Osteocyte (in vitro differentiated cells): ENCODE measurements around the gene EFNB2. TPM values are rescaled to one million over a fixed set of nuclear protein-coding genes. Genes with fewer than 3 reads are reported as not detected.

Source experiments
- DNase-seq: peaks from one replicate; pipeline ENCODE4 v3.0.0; 2021; ENCODE audit warnings: mixed read lengths; ENCODE audit not compliant: unreplicated experiment; ENCODE audit errors: extremely low spot score
- H3K27ac Mint-ChIP-seq: one replicate; pipeline ENCODE4 v1.8.0; 2021; ENCODE audit warnings: mild to moderate bottlenecking, mixed read lengths; ENCODE audit not compliant: unreplicated experiment
- H3K27me3 Mint-ChIP-seq: one replicate; pipeline ENCODE4 v1.8.0; 2021; ENCODE audit warnings: mixed read lengths; ENCODE audit not compliant: unreplicated experiment
- H3K36me3 Mint-ChIP-seq: one replicate; pipeline ENCODE4 v1.8.0; 2021; ENCODE audit warnings: mixed read lengths; ENCODE audit not compliant: unreplicated experiment
- H3K4me1 Mint-ChIP-seq: one replicate; pipeline ENCODE4 v1.8.0; 2021; ENCODE audit warnings: mixed read lengths; ENCODE audit not compliant: unreplicated experiment
- H3K4me3 Mint-ChIP-seq: one replicate; pipeline ENCODE4 v1.8.0; 2021; ENCODE audit warnings: mild to moderate bottlenecking, moderate library complexity, mixed read lengths; ENCODE audit not compliant: unreplicated experiment
- H3K9me3 Mint-ChIP-seq: one replicate; pipeline ENCODE4 v1.8.0; 2021; ENCODE audit warnings: mixed read lengths; ENCODE audit not compliant: unreplicated experiment
- CTCF ChIP-seq: fragments of 200-600 bp; sonication (generic); IDR thresholded peaks from 2 replicates; pipeline ENCODE4 v1.5.0; 2021; ENCODE audit warnings: antibody characterized with exemption, mild to moderate bottlenecking, moderate library complexity
- long read RNA-seq: library from polyadenylated mRNA; unstranded; transcript quantifications from one replicate; pipeline ENCODE4 v2.0.0, GENCODE V29; 2021
- total RNA-seq: library from RNA; stranded (reverse); gene quantifications from 2 replicates; pipeline ENCODE4 v1.2.1, GENCODE V29; 2021

EFNB2 gene
- total RNA-seq: 49.2 and 50.0 TPM in 2 replicates
- long read RNA-seq, full-length matches to known transcripts: 8 of 31 reads
- long read RNA-seq, partial matches to known transcripts: 2 of 31 reads
- long read RNA-seq, other reads (novel, unspliced or antisense): 21 of 31 reads

DNA sequence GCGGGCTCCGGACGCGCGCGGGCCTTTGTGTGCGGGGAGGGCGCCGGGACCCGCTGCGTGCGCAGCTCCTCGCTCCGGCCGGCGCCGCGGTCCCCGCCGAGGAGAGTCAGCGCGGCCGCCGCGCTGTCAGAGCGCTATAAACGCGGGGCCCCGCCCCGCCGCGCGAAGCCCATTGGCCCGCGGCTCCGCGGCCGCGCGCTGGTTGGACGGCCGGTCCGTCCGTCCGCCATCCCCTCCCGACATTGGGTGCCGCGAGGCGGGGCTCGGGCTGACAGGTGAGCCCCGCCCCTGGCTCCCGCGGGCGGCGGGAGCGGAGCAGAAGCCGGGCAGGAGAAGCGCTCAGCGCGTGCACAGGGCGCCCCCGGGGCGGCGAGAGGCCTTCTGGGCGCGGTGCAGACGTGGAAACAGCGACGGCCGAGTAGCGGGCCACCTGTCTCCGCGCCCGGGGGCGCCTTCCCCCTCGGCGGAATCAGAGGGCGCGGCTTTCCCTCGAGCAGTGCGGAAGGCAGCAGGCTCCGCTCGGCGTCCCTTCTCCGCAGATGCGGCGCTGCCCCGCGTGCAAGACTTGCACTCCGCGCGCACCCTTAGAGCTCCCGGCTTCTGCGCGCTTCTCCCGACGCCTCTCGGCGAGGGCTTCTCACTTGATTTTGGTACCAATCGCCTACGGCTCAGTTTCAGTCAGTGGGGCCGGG lies at the start of gene EFNB2:
Gene EFNB2 (minus strand): TSS at position 111 of the 692 bp plus-strand sequence. CDS start 698 bp downstream, outside the sequence.
- H3K36me3 Mint-ChIP-seq: peaks cover under 1% of the 10 kb centered on the region
- peak; percentile 96 for DNase-seq
- H3K4me3 Mint-ChIP-seq: peak within 1 kb of the TSS; percentile 90
- no peak for TF ChIP-seq CTCF
- H3K4me1 Mint-ChIP-seq: peaks cover 23% of the 10 kb centered on the region
- H3K9me3 Mint-ChIP-seq: no peaks in the 10 kb centered on the region
- peak within 1 kb of the TSS; percentile 85 for H3K27ac Mint-ChIP-seq
- H3K27me3 Mint-ChIP-seq: no peaks in the 10 kb centered on the region

DNA sequence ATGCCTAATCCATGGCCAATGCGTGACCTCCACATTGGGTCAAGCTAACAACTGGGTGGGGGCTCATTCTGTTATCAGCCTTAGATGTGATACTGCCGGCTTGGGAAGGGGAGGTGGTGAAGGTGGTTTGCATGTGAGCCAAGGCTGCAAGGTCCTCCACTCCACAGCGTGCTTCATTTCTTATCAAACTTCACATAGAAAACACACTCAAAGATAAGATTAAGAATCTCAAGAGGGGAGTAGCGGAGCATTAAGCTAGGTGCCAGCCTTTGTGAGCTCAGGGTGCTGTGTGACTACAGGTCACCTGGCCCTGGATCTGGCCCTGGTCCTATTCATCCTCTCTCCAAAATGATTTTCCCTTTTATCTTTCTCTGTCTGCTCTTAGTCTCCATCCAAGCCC lies 45.8 kb upstream of the EFNB2 start:
- Mint-ChIP-seq H3K27ac (no peak overlapping the region), H3K36me3 (peaks cover 3% of the 10 kb centered on the region), H3K27me3 (peaks cover 4% of the 10 kb centered on the region), H3K9me3 (peaks cover 8% of the 10 kb centered on the region), H3K4me1 (no peaks in the 10 kb centered on the region), H3K4me3 (no peak overlapping the region)
- TF ChIP-seq CTCF: no peak
- no peak for DNase-seq

- H3K27me3 Mint-ChIP-seq: no peaks in the 10 kb centered on the region
- no peak overlapping the region for H3K27ac Mint-ChIP-seq
- H3K36me3 Mint-ChIP-seq: no peaks in the 10 kb centered on the region
- H3K4me3 Mint-ChIP-seq: no peak overlapping the region
- H3K9me3 Mint-ChIP-seq: no peaks in the 10 kb centered on the region
- no peak for TF ChIP-seq CTCF
- no peak for DNase-seq
- H3K4me1 Mint-ChIP-seq: no peaks in the 10 kb centered on the region
These were observed 40.4 kb upstream of the EFNB2 start for GRCh38 chr13:106575896-106576295.

GRCh38 chr13:106573868-106574267 lies 38.4 kb upstream of the EFNB2 start:
- Mint-ChIP-seq H3K9me3 (no peaks in the 10 kb centered on the region), H3K4me1 (peaks cover 5% of the 10 kb centered on the region), H3K27me3 (no peaks in the 10 kb centered on the region), H3K27ac (no peak overlapping the region), H3K4me3 (no peak overlapping the region), H3K36me3 (no peaks in the 10 kb centered on the region)
- no peak for DNase-seq
- no peak for TF ChIP-seq CTCF

- TF ChIP-seq CTCF: no peak
- Mint-ChIP-seq H3K9me3 (no peaks in the 10 kb centered on the region), H3K4me1 (peaks cover 7% of the 10 kb centered on the region), H3K27me3 (no peaks in the 10 kb centered on the region), H3K27ac (no peak overlapping the region), H3K4me3 (no peak overlapping the region), H3K36me3 (no peaks in the 10 kb centered on the region)
- no peak for DNase-seq
These were observed 37.9 kb upstream of the EFNB2 start for GRCh38 chr13:106573284-106573846.
